Mucosa of descending colon (tissue), 3 donors: ENCODE data around the gene TNNT1. TPM values are rescaled to one million over a fixed set of nuclear protein-coding genes. Genes with fewer than 3 reads are reported as not detected.

Experiments used
- ATAC-seq: fragments of 200-7000 bp; cut with Tn5 transposase; one replicate; pipeline ENCODE4 v1.9.1; 2020; ENCODE audit warnings: mild to moderate bottlenecking, moderate library complexity
- DNase-seq, 3 donors: peaks; one replicate each; pipeline ENCODE4 v3.0.0-alpha.2; 2020
- H3K36me3 ChIP-seq: fragments of 200-600 bp; one replicate; pipeline ENCODE4 v1.8.0; 2021; ENCODE audit warnings: low read depth, mild to moderate bottlenecking
- H3K4me1 ChIP-seq: fragments of 200-600 bp; one replicate; pipeline ENCODE4 v1.8.0; 2021; ENCODE audit warnings: low read depth, mild to moderate bottlenecking
- H3K4me3 ChIP-seq: fragments of 200-600 bp; one replicate; pipeline ENCODE4 v1.8.0; 2021; ENCODE audit warnings: mild to moderate bottlenecking
- H3K9me3 ChIP-seq: fragments of 200-600 bp; one replicate; pipeline ENCODE4 v1.8.0; 2021; ENCODE audit warnings: mild to moderate bottlenecking
- CTCF ChIP-seq: fragments of 200-600 bp; IDR thresholded peaks from one replicate; pipeline ENCODE4 v1.8.0; 2022; ENCODE audit warnings: antibody characterized with exemption, mild to moderate bottlenecking
- intact Hi-C, 2 donors: fragments of 100-400 bp; cut with DNase I in 1 of 2; cut with micrococcal nuclease in 1 of 2; formaldehyde crosslinking; loops; one replicate each; pipeline versions ENCODE4 v1.11.0 to v1.11.1; 2022; cut with DNase I, micrococcal nuclease
- total RNA-seq, 3 donors: library from RNA; stranded (reverse); fragmentation: NEBNext Ultra II Directional in 2 of 3; extraction: Animal tissue kit (Norgen Biotek cat#: 25700) in 2 of 3; gene quantifications; one replicate each; pipeline versions ENCODE4 v1.2.1 to v1.2.4, GENCODE V29; 2021 to 2023
- donor health status: DM: no; HTN: no; CAD: no; lungs with moderate emphysema.
- donor health status: DM: no; HTN: no; CAD: no.
- donor health status: DM: no; HTN: yes; CAD: no.

The TNNT1 gene
- total RNA-seq, 3 donors from 2014 or later, result 0.63 to 1.1 (median 0.65) TPM

GRCh38 chr19:55098716-55099556, 50.1 kb downstream of the TNNT1 start:
- no peaks in the 10 kb centered on the region for H3K36me3 ChIP-seq
- no peak for TF ChIP-seq CTCF
- intact Hi-C loops, result no loop called here

GRCh38 chr19:55097864-55098715, 50.9 kb downstream of the TNNT1 start:
- DNase-seq, result peak in 1 of 3 donors; percentile 20
- Histone ChIP-seq H3K4me3 (no peak overlapping the region), H3K4me1 (no peaks in the 10 kb centered on the region), H3K36me3 (no peaks in the 10 kb centered on the region), H3K9me3 (no peaks in the 10 kb centered on the region)
- no peak for TF ChIP-seq CTCF
- no peak for ATAC-seq
- intact Hi-C loops, result no loop called here

More at GRCh38 chr19:55098716-55099556, 50.1 kb downstream of the TNNT1 start:
- ATAC-seq (no peak), DNase-seq (peak in 1 of 3 donors; percentile 45)
- H3K9me3 ChIP-seq, result no peaks in the 10 kb centered on the region
- no peaks in the 10 kb centered on the region for H3K4me1 ChIP-seq
- H3K4me3 ChIP-seq, result no peak overlapping the region

GRCh38 chr19:55096061-55096701, 52.8 kb downstream of the TNNT1 start:
- Histone ChIP-seq H3K4me1 (no peaks in the 10 kb centered on the region), H3K36me3 (no peaks in the 10 kb centered on the region), H3K9me3 (no peaks in the 10 kb centered on the region), H3K4me3 (no peak overlapping the region)
- peak; percentile 16 for ATAC-seq
- intact Hi-C loops, result no loop called here
- no peak for TF ChIP-seq CTCF
- DNase-seq, result peak in 1 of 3 donors; percentile 34

GRCh38 chr19:55095260-55096060, 53.5 kb downstream of the TNNT1 start:
- ATAC-seq (no peak), DNase-seq (peak in 1 of 3 donors; percentile 10)
- no peak for TF ChIP-seq CTCF
- H3K4me3 ChIP-seq, result no peak overlapping the region
- intact Hi-C loops, result no loop called here
- no peaks in the 10 kb centered on the region for H3K4me1 ChIP-seq
- no peaks in the 10 kb centered on the region for H3K9me3 ChIP-seq
- H3K36me3 ChIP-seq, result no peaks in the 10 kb centered on the region
